ENCODE data around the gene OOEP.

DNA sequence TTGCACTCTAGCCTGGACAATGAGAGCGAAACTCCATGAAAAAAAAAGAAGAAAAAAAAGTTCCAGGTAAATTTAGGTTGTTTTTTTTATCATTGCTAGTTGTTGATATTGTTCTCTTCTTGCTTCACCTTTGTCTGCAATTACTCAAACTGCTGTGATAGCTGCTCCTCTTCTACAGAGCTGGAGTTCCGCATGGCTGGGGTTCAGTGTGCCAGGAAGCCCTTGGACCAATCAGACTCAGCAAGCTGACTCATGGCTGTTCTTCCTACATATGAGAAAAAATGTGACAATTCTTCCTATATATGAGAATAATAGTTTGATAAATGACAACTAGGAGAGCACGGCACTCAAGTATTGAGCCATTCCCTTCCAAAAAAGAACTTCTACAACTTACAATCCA, 44.0 kb downstream of the OOEP start:
- TF ChIP-seq, protein P1, sequence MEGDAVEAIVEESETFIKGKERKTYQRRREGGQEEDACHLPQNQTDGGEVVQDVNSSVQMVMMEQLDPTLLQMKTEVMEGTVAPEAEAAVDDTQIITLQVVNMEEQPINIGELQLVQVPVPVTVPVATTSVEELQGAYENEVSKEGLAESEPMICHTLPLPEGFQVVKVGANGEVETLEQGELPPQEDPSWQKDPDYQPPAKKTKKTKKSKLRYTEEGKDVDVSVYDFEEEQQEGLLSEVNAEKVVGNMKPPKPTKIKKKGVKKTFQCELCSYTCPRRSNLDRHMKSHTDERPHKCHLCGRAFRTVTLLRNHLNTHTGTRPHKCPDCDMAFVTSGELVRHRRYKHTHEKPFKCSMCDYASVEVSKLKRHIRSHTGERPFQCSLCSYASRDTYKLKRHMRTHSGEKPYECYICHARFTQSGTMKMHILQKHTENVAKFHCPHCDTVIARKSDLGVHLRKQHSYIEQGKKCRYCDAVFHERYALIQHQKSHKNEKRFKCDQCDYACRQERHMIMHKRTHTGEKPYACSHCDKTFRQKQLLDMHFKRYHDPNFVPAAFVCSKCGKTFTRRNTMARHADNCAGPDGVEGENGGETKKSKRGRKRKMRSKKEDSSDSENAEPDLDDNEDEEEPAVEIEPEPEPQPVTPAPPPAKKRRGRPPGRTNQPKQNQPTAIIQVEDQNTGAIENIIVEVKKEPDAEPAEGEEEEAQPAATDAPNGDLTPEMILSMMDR (IDR thresholded peaks at IDR 0.05) = no peak
- TF ChIP-seq POLR2A (IDR thresholded peaks at IDR 0.05) = no peak
- no peak for TF ChIP-seq POLR2AphosphoS5 (IDR thresholded peaks at IDR 0.05)
